Hepatocyte (in vitro differentiated cells): Measurements from ENCODE around the gene KRT6A.

Source experiments
- EZH2 ChIP-seq: fragments of 200-600 bp; sonication (generic); IDR thresholded peaks from 2 replicates; pipeline ENCODE4 v1.6.1; 2016; ENCODE audit warnings: antibody characterized with exemption, mild to moderate bottlenecking, borderline replicate concordance
- EZH2phosphoT487 ChIP-seq: fragments of 200-600 bp; sonication (generic); IDR thresholded peaks from one replicate; pipeline ENCODE4 v1.6.1; 2018; ENCODE audit warnings: antibody characterized with exemption, mild to moderate bottlenecking, low read depth, moderate library complexity; ENCODE audit not compliant: unreplicated experiment, severe bottlenecking
- TF ChIP-seq, protein P1 (sequence below): fragments of 200-600 bp; sonication (generic); IDR thresholded peaks from 2 replicates; pipeline ENCODE4 v1.5.1; 2016; ENCODE audit warnings: antibody characterized with exemption, mild to moderate bottlenecking; ENCODE audit not compliant: poor library complexity

DNA sequence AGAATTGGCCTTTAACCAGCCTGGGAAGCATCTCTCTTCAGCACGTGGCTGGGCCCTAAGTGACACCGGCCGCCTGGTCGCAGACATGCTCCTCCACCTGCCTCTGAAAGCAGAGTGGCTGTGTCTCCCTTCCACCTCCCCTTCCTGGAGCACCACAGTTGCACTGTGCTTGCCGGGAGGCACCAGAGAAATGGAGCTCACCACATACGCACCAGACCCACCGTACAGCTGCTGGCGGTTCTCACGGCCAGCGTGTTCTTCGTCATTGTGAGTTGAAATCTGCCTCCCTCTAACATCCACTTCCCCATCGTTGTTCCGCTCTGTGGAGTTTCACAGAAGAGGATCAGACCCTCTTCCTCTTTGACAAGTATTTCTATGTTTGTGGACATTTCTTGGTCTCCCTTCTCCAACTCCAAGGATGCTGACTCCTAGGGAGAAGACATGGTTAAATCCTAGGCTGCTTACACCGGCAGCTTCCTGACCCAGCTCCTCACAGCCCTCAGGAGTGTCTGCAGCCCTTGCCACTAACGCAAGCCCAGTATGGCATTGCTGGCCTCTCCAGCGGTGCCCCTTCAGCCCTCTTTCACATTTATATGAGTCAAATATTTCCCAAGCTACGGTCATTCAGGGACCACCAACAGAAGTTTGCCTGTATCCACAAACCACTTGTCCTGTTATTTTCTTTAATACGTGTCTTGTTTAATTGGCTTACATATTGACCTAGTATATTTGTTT is 38.7 kb upstream of the KRT6A start:
- TF ChIP-seq, protein P1, sequence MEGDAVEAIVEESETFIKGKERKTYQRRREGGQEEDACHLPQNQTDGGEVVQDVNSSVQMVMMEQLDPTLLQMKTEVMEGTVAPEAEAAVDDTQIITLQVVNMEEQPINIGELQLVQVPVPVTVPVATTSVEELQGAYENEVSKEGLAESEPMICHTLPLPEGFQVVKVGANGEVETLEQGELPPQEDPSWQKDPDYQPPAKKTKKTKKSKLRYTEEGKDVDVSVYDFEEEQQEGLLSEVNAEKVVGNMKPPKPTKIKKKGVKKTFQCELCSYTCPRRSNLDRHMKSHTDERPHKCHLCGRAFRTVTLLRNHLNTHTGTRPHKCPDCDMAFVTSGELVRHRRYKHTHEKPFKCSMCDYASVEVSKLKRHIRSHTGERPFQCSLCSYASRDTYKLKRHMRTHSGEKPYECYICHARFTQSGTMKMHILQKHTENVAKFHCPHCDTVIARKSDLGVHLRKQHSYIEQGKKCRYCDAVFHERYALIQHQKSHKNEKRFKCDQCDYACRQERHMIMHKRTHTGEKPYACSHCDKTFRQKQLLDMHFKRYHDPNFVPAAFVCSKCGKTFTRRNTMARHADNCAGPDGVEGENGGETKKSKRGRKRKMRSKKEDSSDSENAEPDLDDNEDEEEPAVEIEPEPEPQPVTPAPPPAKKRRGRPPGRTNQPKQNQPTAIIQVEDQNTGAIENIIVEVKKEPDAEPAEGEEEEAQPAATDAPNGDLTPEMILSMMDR, result no peak
- no peak for TF ChIP-seq EZH2
- no peak for TF ChIP-seq EZH2phosphoT487
